ENCODE results near the gene SLC30A7. TPM values are rescaled to one million over a fixed set of nuclear protein-coding genes. Genes with fewer than 3 reads are reported as not detected.
A peak's percentile ranks its signal among the peaks of the same experiment; 100 is the strongest.

SLC30A7 gene
- total RNA-seq, 1 experiment from 2014 or later = 28.8 TPM

- no peak overlapping the region for H3K27ac ChIP-seq (ENCODE audit: low read length)
These were observed 104.4 kb downstream of the SLC30A7 start for GRCh38 chr1:101000131-101000873.

GRCh38 chr1:101002551-101002950, 106.7 kb downstream of the SLC30A7 start:
- Histone ChIP-seq H3K27me3 (ENCODE audit: low read length) (no peaks in the 10 kb centered on the region), H3K27ac (ENCODE audit: low read length) (peak overlapping the region; percentile 6; the same call in 1 of the 2 replicates), H3K9me3 (ENCODE audit: low read length) (no peaks in the 10 kb centered on the region), H3K79me2 (ENCODE audit: low read length) (peaks cover 6% of the 10 kb centered on the region; the same call in 1 of the 2 replicates), H3K36me3 (ENCODE audit: insufficient read depth, low read length) (peaks cover 23% of the 10 kb centered on the region), H4K20me1 (ENCODE audit: insufficient read depth, low read depth, low read length) (no peaks in the 10 kb centered on the region), H3K9ac (ENCODE audit: low read length) (no peak overlapping the region), H2AFZ (ENCODE audit: low read length) (no peak overlapping the region), H3K9me2 (replicated peaks; ENCODE audit: insufficient read depth, low read length) (no peaks in the 10 kb centered on the region), H3K4me1 (ENCODE audit: low read length) (peaks cover 30% of the 10 kb centered on the region), H3K4me2 (ENCODE audit: low read depth, low read length, poor library complexity, severe bottlenecking) (peak overlapping the region; percentile 15), H3K4me3 (ENCODE audit: low read length) (no peak overlapping the region)
- DNase-seq = peak; percentile 50

More at GRCh38 chr1:101000131-101000873, 104.4 kb downstream of the SLC30A7 start:
- Histone ChIP-seq H3K4me3 (ENCODE audit: low read length) (no peak overlapping the region), H3K36me3 (ENCODE audit: insufficient read depth, low read length) (peaks cover 19% of the 10 kb centered on the region), H3K4me2 (ENCODE audit: low read depth, low read length, poor library complexity, severe bottlenecking) (no peak overlapping the region), H4K20me1 (ENCODE audit: insufficient read depth, low read depth, low read length) (no peaks in the 10 kb centered on the region), H3K9ac (ENCODE audit: low read length) (no peak overlapping the region), H2AFZ (ENCODE audit: low read length) (no peak overlapping the region), H3K9me3 (ENCODE audit: low read length) (no peaks in the 10 kb centered on the region), H3K79me2 (ENCODE audit: low read length) (peaks cover 6% of the 10 kb centered on the region; the same call in 1 of the 2 replicates), H3K4me1 (ENCODE audit: low read length) (peaks cover 30% of the 10 kb centered on the region), H3K27me3 (ENCODE audit: low read length) (no peaks in the 10 kb centered on the region), H3K9me2 (replicated peaks; ENCODE audit: insufficient read depth, low read length) (no peaks in the 10 kb centered on the region)
- no peak for DNase-seq

- Histone ChIP-seq H3K4me3 (ENCODE audit: low read length) (no peak overlapping the region), H3K27ac (ENCODE audit: low read length) (no peak overlapping the region; the same call in 1 of the 2 replicates), H4K20me1 (ENCODE audit: insufficient read depth, low read depth, low read length) (no peaks in the 10 kb centered on the region), H3K4me2 (ENCODE audit: low read depth, low read length, poor library complexity, severe bottlenecking) (peak overlapping the region; percentile 15), H3K27me3 (ENCODE audit: low read length) (no peaks in the 10 kb centered on the region), H3K9ac (ENCODE audit: low read length) (no peak overlapping the region), H3K9me2 (replicated peaks; ENCODE audit: insufficient read depth, low read length) (no peaks in the 10 kb centered on the region), H3K9me3 (ENCODE audit: low read length) (no peaks in the 10 kb centered on the region), H3K36me3 (ENCODE audit: insufficient read depth, low read length) (peaks cover 23% of the 10 kb centered on the region), H2AFZ (ENCODE audit: low read length) (no peak overlapping the region), H3K79me2 (ENCODE audit: low read length) (peaks cover 6% of the 10 kb centered on the region; the same call in 1 of the 2 replicates), H3K4me1 (ENCODE audit: low read length) (peaks cover 30% of the 10 kb centered on the region)
- no peak for DNase-seq
These were observed 107.2 kb downstream of the SLC30A7 start for GRCh38 chr1:101003012-101003650.

GRCh38 chr1:101004061-101004460, 108.2 kb downstream of the SLC30A7 start:
- Histone ChIP-seq H3K36me3 (ENCODE audit: insufficient read depth, low read length) (peaks cover 18% of the 10 kb centered on the region), H3K9ac (ENCODE audit: low read length) (no peak overlapping the region), H3K9me3 (ENCODE audit: low read length) (no peaks in the 10 kb centered on the region), H3K4me1 (ENCODE audit: low read length) (peaks cover 30% of the 10 kb centered on the region), H3K79me2 (ENCODE audit: low read length) (peaks cover 6% of the 10 kb centered on the region; the same call in 1 of the 2 replicates), H4K20me1 (ENCODE audit: insufficient read depth, low read depth, low read length) (no peaks in the 10 kb centered on the region), H3K27ac (ENCODE audit: low read length) (no peak overlapping the region; the same call in 1 of the 2 replicates), H3K9me2 (replicated peaks; ENCODE audit: insufficient read depth, low read length) (no peaks in the 10 kb centered on the region), H3K4me2 (ENCODE audit: low read depth, low read length, poor library complexity, severe bottlenecking) (no peak overlapping the region), H3K4me3 (ENCODE audit: low read length) (no peak overlapping the region), H2AFZ (ENCODE audit: low read length) (no peak overlapping the region), H3K27me3 (ENCODE audit: low read length) (no peaks in the 10 kb centered on the region)
- no peak for DNase-seq

- Histone ChIP-seq H3K4me3 (ENCODE audit: low read length) (no peak overlapping the region), H3K79me2 (ENCODE audit: low read length) (peaks cover 6% of the 10 kb centered on the region; the same call in 1 of the 2 replicates), H3K4me1 (ENCODE audit: low read length) (peaks cover 30% of the 10 kb centered on the region), H3K36me3 (ENCODE audit: insufficient read depth, low read length) (peaks cover 18% of the 10 kb centered on the region), H3K9me3 (ENCODE audit: low read length) (no peaks in the 10 kb centered on the region), H3K27ac (ENCODE audit: low read length) (no peak overlapping the region), H2AFZ (ENCODE audit: low read length) (no peak overlapping the region), H3K4me2 (ENCODE audit: low read depth, low read length, poor library complexity, severe bottlenecking) (no peak overlapping the region), H4K20me1 (ENCODE audit: insufficient read depth, low read depth, low read length) (no peaks in the 10 kb centered on the region), H3K27me3 (ENCODE audit: low read length) (no peaks in the 10 kb centered on the region), H3K9ac (ENCODE audit: low read length) (no peak overlapping the region), H3K9me2 (replicated peaks; ENCODE audit: insufficient read depth, low read length) (no peaks in the 10 kb centered on the region)
- no peak for DNase-seq
These were observed 108.8 kb downstream of the SLC30A7 start for GRCh38 chr1:101004670-101005069.

GRCh38 chr1:101005183-101005582, 109.3 kb downstream of the SLC30A7 start:
- H3K36me3 ChIP-seq (ENCODE audit: insufficient read depth, low read length) = peaks cover 18% of the 10 kb centered on the region
- H3K27ac ChIP-seq (ENCODE audit: low read length) = no peak overlapping the region
- H3K4me3 ChIP-seq (ENCODE audit: low read length) = no peak overlapping the region
- H3K79me2 ChIP-seq (ENCODE audit: low read length) = peaks cover 6% of the 10 kb centered on the region; the same call in 1 of the 2 replicates
- no peaks in the 10 kb centered on the region for H3K9me2 ChIP-seq (replicated peaks; ENCODE audit: insufficient read depth, low read length)
- no peak overlapping the region for H2AFZ ChIP-seq (ENCODE audit: low read length)
- no peak overlapping the region for H3K4me2 ChIP-seq (ENCODE audit: low read depth, low read length, poor library complexity, severe bottlenecking)
- H3K9ac ChIP-seq (ENCODE audit: low read length) = no peak overlapping the region
- no peaks in the 10 kb centered on the region for H3K27me3 ChIP-seq (ENCODE audit: low read length)
- H3K4me1 ChIP-seq (ENCODE audit: low read length) = peaks cover 30% of the 10 kb centered on the region
- no peak for DNase-seq
- no peaks in the 10 kb centered on the region for H3K9me3 ChIP-seq (ENCODE audit: low read length)
- no peaks in the 10 kb centered on the region for H4K20me1 ChIP-seq (ENCODE audit: insufficient read depth, low read depth, low read length)

- peaks cover 30% of the 10 kb centered on the region for H3K4me1 ChIP-seq (ENCODE audit: low read length)
These were observed 110.0 kb downstream of the SLC30A7 start for GRCh38 chr1:101005871-101006270.

GRCh38 chr1:101006553-101006952, 110.7 kb downstream of the SLC30A7 start:
- Histone ChIP-seq H2AFZ (ENCODE audit: low read length) (no peak overlapping the region), H3K4me3 (ENCODE audit: low read length) (no peak overlapping the region), H3K4me2 (ENCODE audit: low read depth, low read length, poor library complexity, severe bottlenecking) (no peak overlapping the region), H3K4me1 (ENCODE audit: low read length) (peaks cover 28% of the 10 kb centered on the region), H3K79me2 (ENCODE audit: low read length) (peaks cover 6% of the 10 kb centered on the region; the same call in 1 of the 2 replicates), H3K9me2 (replicated peaks; ENCODE audit: insufficient read depth, low read length) (no peaks in the 10 kb centered on the region), H3K9ac (ENCODE audit: low read length) (no peak overlapping the region), H3K27me3 (ENCODE audit: low read length) (no peaks in the 10 kb centered on the region), H3K9me3 (ENCODE audit: low read length) (no peaks in the 10 kb centered on the region), H3K36me3 (ENCODE audit: insufficient read depth, low read length) (peaks cover 23% of the 10 kb centered on the region), H4K20me1 (ENCODE audit: insufficient read depth, low read depth, low read length) (no peaks in the 10 kb centered on the region), H3K27ac (ENCODE audit: low read length) (no peak overlapping the region)
- no peak for DNase-seq

More at GRCh38 chr1:101005871-101006270, 110.0 kb downstream of the SLC30A7 start:
- H3K9ac ChIP-seq (ENCODE audit: low read length) = no peak overlapping the region
- no peaks in the 10 kb centered on the region for H4K20me1 ChIP-seq (ENCODE audit: insufficient read depth, low read depth, low read length)
- peaks cover 6% of the 10 kb centered on the region; the same call in 1 of the 2 replicates for H3K79me2 ChIP-seq (ENCODE audit: low read length)
- peaks cover 18% of the 10 kb centered on the region for H3K36me3 ChIP-seq (ENCODE audit: insufficient read depth, low read length)
- no peak overlapping the region for H2AFZ ChIP-seq (ENCODE audit: low read length)
- DNase-seq = no peak
- H3K4me2 ChIP-seq (ENCODE audit: low read depth, low read length, poor library complexity, severe bottlenecking) = no peak overlapping the region
- no peaks in the 10 kb centered on the region for H3K9me3 ChIP-seq (ENCODE audit: low read length)
- H3K27ac ChIP-seq (ENCODE audit: low read length) = no peak overlapping the region
- no peaks in the 10 kb centered on the region for H3K27me3 ChIP-seq (ENCODE audit: low read length)
- H3K9me2 ChIP-seq (replicated peaks; ENCODE audit: insufficient read depth, low read length) = no peaks in the 10 kb centered on the region
- no peak overlapping the region for H3K4me3 ChIP-seq (ENCODE audit: low read length)

Data from Karpas-422 (cell line).